Activated CD4-positive, alpha-beta T cell treated with anti-CD3 and anti-CD28 coated beads for 48 hours (primary cell): ENCODE measurements around the gene OR10A4.
"Not testable (repeated sequence)": the region's sequence is repeated elsewhere in the genome, so short reads cannot be mapped to it uniquely, and the experiment has no call there.

Experiments used
- DNase-seq: peaks from one replicate; pipeline ENCODE4 v3.0.0-alpha.2; 2020

OR10A4 gene, protein sequence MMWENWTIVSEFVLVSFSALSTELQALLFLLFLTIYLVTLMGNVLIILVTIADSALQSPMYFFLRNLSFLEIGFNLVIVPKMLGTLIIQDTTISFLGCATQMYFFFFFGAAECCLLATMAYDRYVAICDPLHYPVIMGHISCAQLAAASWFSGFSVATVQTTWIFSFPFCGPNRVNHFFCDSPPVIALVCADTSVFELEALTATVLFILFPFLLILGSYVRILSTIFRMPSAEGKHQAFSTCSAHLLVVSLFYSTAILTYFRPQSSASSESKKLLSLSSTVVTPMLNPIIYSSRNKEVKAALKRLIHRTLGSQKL

GRCh38 chr11:6876325-6876724 lies at the start of gene OR10A4:
OR10A4 (plus strand) TSS chr11:6876625; CDS start chr11:6876648, 23 bp downstream.
- DNase-seq: no peak

- no peak for DNase-seq
These were observed 48.3 kb upstream of the OR10A4 start for GRCh38 chr11:6828103-6828502.

GRCh38 chr11:6833356-6833755 lies 43.1 kb upstream of the OR10A4 start:
- DNase-seq: no peak

- no peak for DNase-seq
These were observed 42.4 kb upstream of the OR10A4 start for GRCh38 chr11:6834021-6834420.

DNA sequence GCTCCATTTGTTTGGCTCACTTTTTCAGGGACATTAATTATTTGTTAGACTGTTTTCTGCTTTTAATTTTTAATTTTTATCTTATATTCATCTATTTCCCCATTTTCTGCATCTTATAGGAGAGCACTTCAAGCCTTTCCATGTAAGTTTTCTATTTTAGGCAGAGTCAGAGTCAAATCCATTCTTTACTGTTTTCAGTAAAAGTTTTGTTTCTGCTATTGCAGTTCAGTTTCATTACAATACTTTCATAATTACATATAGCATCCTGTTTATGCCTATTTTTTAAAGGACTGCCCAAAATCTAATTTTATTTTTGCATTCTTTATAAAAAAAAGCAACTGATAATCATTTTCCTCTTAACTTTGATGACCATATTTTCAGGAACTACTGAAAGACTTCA lies 34.7 kb upstream of the OR10A4 start:
- DNase-seq: no peak

GRCh38 chr11:6843670-6844069 lies 32.8 kb upstream of the OR10A4 start:
- no peak for DNase-seq

- no peak for DNase-seq
These were observed 32.1 kb upstream of the OR10A4 start for GRCh38 chr11:6844356-6844755.

DNA sequence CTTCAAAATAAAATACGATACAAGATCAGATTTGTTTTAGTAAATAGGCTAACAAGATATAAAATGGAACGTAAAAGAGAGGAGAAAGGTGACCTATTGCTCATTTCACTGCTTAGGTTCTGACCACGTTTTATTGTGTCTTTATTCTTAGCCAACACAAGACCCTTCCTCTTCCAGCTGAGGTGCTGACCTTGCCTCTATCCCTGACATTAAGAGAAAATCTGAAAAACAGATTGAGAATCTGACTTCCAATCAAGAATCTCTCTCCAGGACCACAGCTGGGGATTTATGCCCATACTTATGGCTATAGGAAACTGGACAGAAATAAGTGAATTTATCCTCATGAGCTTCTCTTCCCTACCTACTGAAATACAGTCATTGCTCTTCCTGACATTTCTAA lies 31.0 kb upstream of the OR10A4 start, which contains the start of gene OR10A5:
OR10A5 (plus strand) TSS at position 301 of the 400 bp plus-strand sequence; CDS start at position 301, 0 bp downstream.
- no peak for DNase-seq

GRCh38 chr11:6850526-6850925 lies 25.9 kb upstream of the OR10A4 start:
- DNase-seq: no peak

GRCh38 chr11:6854801-6855200 lies 21.6 kb upstream of the OR10A4 start:
- DNase-seq: not testable (repeated sequence)

DNA sequence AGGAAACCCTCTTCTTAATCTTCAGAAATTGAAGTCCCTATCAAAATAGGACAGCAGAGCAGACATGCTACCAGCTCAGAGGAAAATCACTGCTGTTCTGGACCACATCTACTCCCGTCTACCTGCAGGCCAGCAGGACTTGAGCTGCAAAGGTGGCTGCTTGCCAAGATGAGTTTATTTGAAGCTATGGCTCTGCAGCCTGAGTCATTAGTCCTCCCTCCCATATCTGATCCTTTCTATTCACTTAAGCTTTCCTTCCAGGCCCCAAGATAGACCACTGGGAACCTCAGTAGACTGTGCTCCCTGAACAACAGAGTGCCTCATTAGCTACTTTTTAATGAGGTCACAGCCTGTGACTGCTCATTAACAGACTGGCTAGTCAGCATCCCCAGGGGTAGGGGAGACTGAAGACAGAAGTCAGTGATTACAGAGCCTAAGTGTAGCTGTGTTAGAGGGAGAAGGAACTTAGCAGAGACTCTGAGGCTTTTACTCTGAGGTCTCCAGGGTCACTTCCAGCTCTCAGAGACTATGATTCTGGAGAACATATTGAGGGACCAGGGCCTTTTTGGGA lies 20.4 kb upstream of the OR10A4 start:
- no peak for DNase-seq

DNA sequence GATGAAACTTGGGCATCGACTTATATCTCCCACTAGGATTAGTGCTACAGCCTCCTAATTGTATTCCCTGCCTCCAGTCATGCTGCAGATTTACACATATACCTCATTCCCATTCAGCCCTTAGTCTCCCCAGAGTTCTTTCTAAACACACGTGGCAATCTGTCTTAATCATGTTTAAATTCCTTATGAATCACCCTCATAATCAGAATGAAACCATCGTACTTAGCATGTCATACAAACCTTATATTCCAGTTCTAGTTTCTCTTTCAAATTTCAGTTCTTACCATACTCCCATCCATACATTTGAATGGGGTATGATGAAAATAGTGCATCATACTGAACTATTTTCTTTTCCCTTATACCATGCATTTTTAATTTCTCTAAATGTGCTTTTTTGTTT lies 19.6 kb upstream of the OR10A4 start:
- no peak for DNase-seq

DNA sequence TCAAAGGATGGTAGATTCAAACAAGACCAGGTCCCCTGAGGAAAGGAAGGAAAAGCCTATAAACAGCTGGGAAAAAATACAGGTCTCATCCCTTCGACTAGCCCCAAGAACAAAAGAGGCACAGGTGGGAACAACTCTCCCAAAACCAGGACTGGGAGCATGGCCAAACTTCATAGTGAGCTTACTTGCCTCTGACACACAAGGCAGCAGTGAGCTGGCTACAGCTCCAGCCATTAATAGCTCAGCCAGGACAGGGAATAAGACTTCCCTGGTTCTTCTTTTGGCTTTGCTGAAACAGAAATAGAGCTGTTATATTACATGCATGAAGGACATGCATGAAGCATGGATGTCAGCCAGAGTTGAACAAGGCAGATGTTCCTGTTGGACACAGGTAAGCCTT lies 13.5 kb upstream of the OR10A4 start, which contains the start of gene OR10A2:
OR10A2 (plus strand) TSS at position 97 of the 400 bp plus-strand sequence. CDS start 6,698 bp downstream, outside the sequence.
- DNase-seq: no peak

DNA sequence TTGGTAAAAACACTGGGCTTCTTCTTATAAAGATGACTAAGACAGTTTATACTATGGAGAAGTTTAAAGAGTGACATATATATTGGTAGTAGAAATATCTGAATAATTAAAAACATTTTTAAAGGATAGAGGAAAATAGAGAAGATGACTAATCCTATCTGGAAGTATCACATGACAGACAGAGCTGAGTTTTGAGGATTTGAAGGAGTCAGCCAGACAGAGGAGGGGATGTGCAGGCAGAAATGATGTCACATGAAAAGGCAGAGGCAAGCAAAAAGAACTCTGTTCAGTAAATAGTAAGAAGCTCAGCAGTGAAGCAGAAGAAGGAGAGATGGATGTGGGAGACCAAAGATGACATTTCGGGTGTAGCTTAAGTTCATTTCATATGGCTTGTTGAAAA lies 12.0 kb upstream of the OR10A4 start:
- no peak for DNase-seq

DNA sequence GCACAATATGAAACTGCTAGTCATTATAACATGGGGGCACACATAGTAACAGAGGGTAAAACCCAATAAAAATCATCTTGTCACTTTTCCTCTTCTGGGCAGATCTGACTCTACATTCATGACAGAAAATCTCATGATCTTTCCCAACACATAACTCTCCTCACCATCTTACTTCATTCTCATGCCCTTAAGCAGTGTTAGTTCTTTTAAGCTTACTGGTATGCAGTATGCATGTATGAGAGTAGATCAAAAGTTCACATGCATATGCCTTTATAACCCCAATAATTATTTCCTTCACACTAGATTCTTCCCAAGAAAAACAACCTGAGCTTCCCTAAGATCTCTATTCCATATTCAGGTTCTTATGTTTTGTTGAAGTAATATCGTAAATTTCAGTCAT lies 5.1 kb upstream of the OR10A4 start:
- DNase-seq: no peak

DNA sequence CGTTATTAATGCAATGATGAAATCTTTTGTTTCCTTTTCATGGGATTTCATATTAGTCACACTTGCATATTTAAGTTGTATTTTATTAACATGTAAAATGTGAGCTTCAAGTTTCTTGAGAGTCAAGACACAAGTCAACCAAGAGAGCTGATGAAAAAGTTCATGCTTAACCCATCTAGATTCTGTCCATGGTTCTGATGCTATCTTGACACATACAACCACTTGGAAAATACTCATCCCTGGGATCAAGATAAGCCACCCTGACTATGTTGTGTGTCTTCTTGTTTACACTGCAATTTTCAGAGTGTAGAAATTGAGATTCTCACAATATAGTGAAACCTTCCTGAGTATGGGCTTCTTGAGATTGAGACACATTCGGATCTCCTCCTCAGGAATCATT lies 664 bp upstream of the OR10A4 start:
- no peak for DNase-seq

GRCh38 chr11:6876914-6877313 lies 489 bp downstream of the OR10A4 start:
- no peak for DNase-seq

GRCh38 chr11:6882751-6883150 lies 6.3 kb downstream of the OR10A4 start:
- no peak for DNase-seq

- DNase-seq: not testable (repeated sequence)
These were observed 11.3 kb downstream of the OR10A4 start for GRCh38 chr11:6887711-6888110.

DNA sequence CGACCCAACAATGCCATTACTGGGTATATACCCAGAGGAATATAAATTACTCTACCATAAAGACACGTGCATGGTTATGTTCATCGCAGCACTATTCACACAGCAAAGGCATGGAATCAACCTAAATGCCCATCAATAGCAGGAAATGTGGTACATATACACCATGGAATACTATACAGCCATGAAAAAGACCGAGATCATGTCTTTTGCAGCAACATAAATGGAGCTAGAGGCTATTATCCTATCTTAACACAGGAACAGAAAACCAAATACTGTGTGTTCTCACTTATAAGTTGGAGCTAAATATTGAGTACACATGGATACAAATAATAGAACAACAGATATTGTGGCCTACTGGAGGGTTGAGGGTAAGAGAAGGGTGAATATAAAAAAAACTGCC lies 12.4 kb downstream of the OR10A4 start:
- no peak for DNase-seq

DNA sequence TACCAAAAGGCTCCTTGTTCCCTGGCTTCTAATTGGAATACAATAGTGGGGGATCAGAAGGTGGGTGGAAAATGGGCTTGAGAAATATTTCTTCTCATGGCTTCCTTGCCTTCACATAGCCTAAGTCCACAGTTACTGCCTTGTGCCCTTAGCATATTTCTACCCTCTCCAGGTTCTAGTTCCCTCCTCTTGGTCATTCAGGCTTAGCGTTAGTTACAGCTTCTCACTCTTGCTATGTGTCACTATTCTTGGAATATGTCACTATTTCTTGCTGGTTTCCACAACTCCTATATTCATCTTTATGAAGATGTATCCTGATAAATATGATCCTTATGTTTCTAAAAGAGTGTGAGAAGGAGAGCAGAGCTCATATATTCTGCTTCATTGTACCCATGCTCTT lies 13.4 kb downstream of the OR10A4 start:
- no peak for DNase-seq

GRCh38 chr11:6892400-6892799 lies 16.0 kb downstream of the OR10A4 start, which contains the start of gene OR2D2:
OR2D2 (minus strand) TSS chr11:6892500; CDS start chr11:6892500, 0 bp downstream.
- DNase-seq: no peak

DNA sequence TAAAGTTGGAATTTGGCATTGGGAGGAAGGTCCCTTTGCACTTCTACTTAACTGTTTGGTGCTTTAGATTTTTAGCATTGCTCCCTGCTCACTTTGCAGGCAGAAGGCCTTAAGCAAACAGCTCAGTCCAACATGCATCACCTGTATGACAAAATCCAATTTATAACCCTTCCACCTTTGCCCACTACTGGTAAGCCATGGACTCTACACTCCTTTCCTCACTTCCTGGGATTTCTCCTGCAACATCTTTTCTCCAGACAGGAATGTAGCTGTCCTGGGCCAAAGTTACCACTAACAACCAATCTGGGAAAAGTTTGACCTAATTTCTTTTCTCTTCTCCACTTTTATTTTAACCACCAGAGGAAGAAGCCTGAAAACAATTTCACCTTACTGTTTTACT lies 17.7 kb downstream of the OR10A4 start:
- DNase-seq: no peak

GRCh38 chr11:6895010-6895409 lies 18.6 kb downstream of the OR10A4 start:
- no peak for DNase-seq

- DNase-seq: no peak
These were observed 22.5 kb downstream of the OR10A4 start for GRCh38 chr11:6898911-6899310.
